HEK293 (cell line): Measurements from ENCODE around the gene PTPRA.

Experiments
- CTCF ChIA-PET: fragments of 350-600 bp; formaldehyde crosslinking; extraction: SDS; loops from one replicate; lab custom pipeline; 2021; ENCODE audit warnings: antibody characterized with exemption; lab: Yijun Ruan, JAX
- POLR2A ChIA-PET: fragments of 300-600 bp; formaldehyde crosslinking; extraction: SDS; loops from one replicate; lab custom pipeline; 2020; ENCODE audit warnings: antibody characterized with exemption, inconsistent platforms; lab: Yijun Ruan, JAX
- H3K27ac ChIP-seq: fragments of 200-500 bp; sonication (Bioruptor generic); 2 replicates; pipeline ENCODE4 v1.5.1; 2014; ENCODE audit warnings: low read depth, low read length, control low read depth, inconsistent platforms; ENCODE audit errors: extremely low read depth
- H3K36me3 ChIP-seq, 2 experiments: fragments of 200-500 bp in 1 of 2; sonication (Bioruptor generic) in 1 of 2; 1 replicate in 1 of 2; 2 replicates in 1 of 2; pipeline ENCODE4 v1.5.1; 2014 to 2017; ENCODE audit warnings: inconsistent platforms in 2 of 2, low read length in 2 of 2; ENCODE audit not compliant: control insufficient read depth in 2 of 2, insufficient read depth in 1 of 2
- H3K4me1 ChIP-seq: fragments of 200-500 bp; sonication (Bioruptor generic); 2 replicates; pipeline ENCODE4 v1.5.1; 2014; ENCODE audit warnings: mild to moderate bottlenecking, low read length, inconsistent platforms; ENCODE audit not compliant: control insufficient read depth, insufficient read depth
- H3K4me3 ChIP-seq: 2 replicates; pipeline ENCODE4 v1.5.1; 2011; ENCODE audit warnings: low read depth, mild to moderate bottlenecking, control low read depth, low read length, moderate library complexity
- H3K9me3 ChIP-seq: fragments of 200-500 bp; sonication (Bioruptor generic); 2 replicates; pipeline ENCODE4 v1.5.1; 2014; ENCODE audit warnings: low read depth, low read length, inconsistent platforms; ENCODE audit not compliant: control insufficient read depth, insufficient read depth
- ATF2 ChIP-seq: fragments of 450-650 bp; formaldehyde crosslinking; IDR thresholded peaks from 2 replicates; pipeline ENCODE4 v1.5.1; 2016; ENCODE audit warnings: missing biosample characterization, missing genetic modification characterization, low read depth
- BCL6B ChIP-seq: fragments of 450-650 bp; formaldehyde crosslinking; IDR thresholded peaks from 2 replicates; pipeline ENCODE4 v1.5.1; 2017; ENCODE audit warnings: missing biosample characterization, missing genetic modification characterization
- GLIS2 ChIP-seq: fragments of 450-650 bp; formaldehyde crosslinking; IDR thresholded peaks from 2 replicates; pipeline ENCODE4 v1.5.1; 2016; ENCODE audit warnings: missing biosample characterization, missing genetic modification characterization
- INSM2 ChIP-seq: fragments of 450-650 bp; formaldehyde crosslinking; IDR thresholded peaks from 2 replicates; pipeline ENCODE4 v1.5.1; 2016; ENCODE audit warnings: missing biosample characterization, missing genetic modification characterization
- KLF16 ChIP-seq: fragments of 450-650 bp; formaldehyde crosslinking; IDR thresholded peaks from 2 replicates; pipeline ENCODE4 v1.5.1; 2017; ENCODE audit warnings: missing biosample characterization, missing genetic modification characterization
- MEIS1 ChIP-seq: sonication (generic); formaldehyde crosslinking; IDR thresholded peaks from 2 replicates; pipeline ENCODE4 v1.8.1; 2022; ENCODE audit warnings: missing genetic modification reagents, mild to moderate bottlenecking, borderline replicate concordance
- REPIN1 ChIP-seq: fragments of 450-650 bp; formaldehyde crosslinking; IDR thresholded peaks from 2 replicates; pipeline ENCODE4 v1.5.1; 2017; ENCODE audit warnings: missing biosample characterization, missing genetic modification characterization, low read depth
- SALL2 ChIP-seq: fragments of 450-650 bp; formaldehyde crosslinking; IDR thresholded peaks from 2 replicates; pipeline ENCODE4 v1.5.0; 2017; ENCODE audit warnings: missing biosample characterization, mild to moderate bottlenecking, missing genetic modification characterization, borderline replicate concordance
- SP2 ChIP-seq: fragments of 450-650 bp; formaldehyde crosslinking; IDR thresholded peaks from 2 replicates; pipeline ENCODE4 v1.5.1; 2016; ENCODE audit warnings: missing biosample characterization, missing genetic modification characterization
- ZBTB10 ChIP-seq: fragments of 450-650 bp; formaldehyde crosslinking; IDR thresholded peaks from 2 replicates; pipeline ENCODE4 v1.5.1; 2016; ENCODE audit warnings: missing biosample characterization, missing genetic modification characterization
- ZBTB48 ChIP-seq: fragments of 450-650 bp; formaldehyde crosslinking; IDR thresholded peaks from 2 replicates; pipeline ENCODE4 v1.5.1; 2016; ENCODE audit warnings: missing biosample characterization, missing genetic modification characterization
- ZBTB49 ChIP-seq: fragments of 450-650 bp; formaldehyde crosslinking; IDR thresholded peaks from 2 replicates; pipeline ENCODE4 v1.5.1; 2016; ENCODE audit warnings: missing biosample characterization, missing genetic modification characterization, low read depth
- ZIC2 ChIP-seq: fragments of 450-650 bp; formaldehyde crosslinking; IDR thresholded peaks from 2 replicates; pipeline ENCODE4 v1.5.1; 2016; ENCODE audit warnings: missing biosample characterization, missing genetic modification characterization
- ZNF155 ChIP-seq: fragments of 450-650 bp; formaldehyde crosslinking; IDR thresholded peaks from 2 replicates; pipeline ENCODE4 v1.5.1; 2016; ENCODE audit warnings: missing biosample characterization, missing genetic modification characterization
- ZNF174 ChIP-seq: fragments of 450-650 bp; formaldehyde crosslinking; IDR thresholded peaks from 2 replicates; pipeline ENCODE4 v1.5.0; 2017; ENCODE audit warnings: missing biosample characterization, mild to moderate bottlenecking, missing genetic modification characterization
- ZNF175 ChIP-seq: fragments of 450-650 bp; formaldehyde crosslinking; IDR thresholded peaks from 2 replicates; pipeline ENCODE4 v1.5.1; 2016; ENCODE audit warnings: missing biosample characterization, missing genetic modification characterization
- ZNF26 ChIP-seq: fragments of 450-650 bp; formaldehyde crosslinking; IDR thresholded peaks from 2 replicates; pipeline ENCODE4 v1.5.1; 2016; ENCODE audit warnings: missing biosample characterization, missing genetic modification characterization
- ZNF404 ChIP-seq: fragments of 450-650 bp; formaldehyde crosslinking; IDR thresholded peaks from 2 replicates; pipeline ENCODE4 v1.5.1; 2017; ENCODE audit warnings: missing biosample characterization, missing genetic modification characterization
- ZNF449 ChIP-seq: fragments of 450-650 bp; formaldehyde crosslinking; IDR thresholded peaks from 2 replicates; pipeline ENCODE4 v1.5.1; 2017; ENCODE audit warnings: missing biosample characterization, mild to moderate bottlenecking, missing genetic modification characterization, moderate library complexity
- ZNF530 ChIP-seq: fragments of 450-650 bp; formaldehyde crosslinking; IDR thresholded peaks from 2 replicates; pipeline ENCODE4 v1.5.1; 2016; ENCODE audit warnings: low read depth, missing biosample characterization, missing genetic modification characterization
- ZNF623 ChIP-seq: fragments of 450-650 bp; formaldehyde crosslinking; IDR thresholded peaks from 2 replicates; pipeline ENCODE4 v1.5.1; 2016; ENCODE audit warnings: missing biosample characterization, missing genetic modification characterization
- ZNF660 ChIP-seq: fragments of 450-650 bp; IDR thresholded peaks from 2 replicates; pipeline ENCODE4 v1.5.1; 2018; ENCODE audit warnings: missing biosample characterization, mild to moderate bottlenecking, missing genetic modification characterization
- ZNF777 ChIP-seq: fragments of 450-650 bp; formaldehyde crosslinking; IDR thresholded peaks from 2 replicates; pipeline ENCODE4 v1.5.1; 2017; ENCODE audit warnings: missing biosample characterization, missing genetic modification characterization, borderline replicate concordance
- ZSCAN23 ChIP-seq: fragments of 450-650 bp; formaldehyde crosslinking; IDR thresholded peaks from 2 replicates; pipeline ENCODE4 v1.5.1; 2016; ENCODE audit warnings: missing biosample characterization, missing genetic modification characterization

Gene PTPRA

GRCh38 chr20:3039426-3039825 lies 166.1 kb downstream of the PTPRA start:
- no peak for TF ChIP-seq GLIS2 (tag by site-specific recombination)
- no peak for TF ChIP-seq ZBTB10
- no peak for TF ChIP-seq KLF16 (tag by site-specific recombination)
- no peak for TF ChIP-seq ZNF660 (tag by site-specific recombination)
- no peak for TF ChIP-seq ZNF26 (tag by site-specific recombination)
- no peak for TF ChIP-seq INSM2 (tag by site-specific recombination)
- TF ChIP-seq ZBTB48 (tag by site-specific recombination), result no peak
- no peak for TF ChIP-seq REPIN1 (tag by site-specific recombination)
- no peak for TF ChIP-seq SALL2 (tag by site-specific recombination)
- TF ChIP-seq ZSCAN23 (tag by site-specific recombination), result no peak
- TF ChIP-seq ZNF777 (tag by site-specific recombination), result no peak
- TF ChIP-seq ZNF449, result no peak
- TF ChIP-seq SP2 (tag by site-specific recombination), result no peak
- TF ChIP-seq MEIS1, result no peak
- no peak for TF ChIP-seq BCL6B (tag by site-specific recombination)
- no peak for TF ChIP-seq ZNF174 (tag by site-specific recombination)
- TF ChIP-seq ZNF155 (tag by site-specific recombination), result no peak
- Histone ChIP-seq H3K4me1 (peaks cover 12% of the 10 kb centered on the region), H3K36me3 (peaks cover 21 to 63% of the 10 kb centered on the region in 2 experiments), H3K27ac (no peak overlapping the region), H3K4me3 (no peak overlapping the region), H3K9me3 (no peaks in the 10 kb centered on the region)
- POLR2A ChIA-PET, result no interaction called here
- CTCF ChIA-PET, result interaction anchor here (0.6 kb wide), 2 partner anchors 265 to 280 kb away, joined by 3 read pairs; no protein-coding TSS in a partner anchor

GRCh38 chr20:3040086-3040485 lies 166.8 kb downstream of the PTPRA start:
- CTCF ChIA-PET, result no interaction called here
- no peak overlapping the region for H3K27ac ChIP-seq
- no peaks in the 10 kb centered on the region for H3K9me3 ChIP-seq
- peaks cover 16 to 56% of the 10 kb centered on the region in 2 experiments for H3K36me3 ChIP-seq
- H3K4me3 ChIP-seq, result no peak overlapping the region
- peaks cover 12% of the 10 kb centered on the region for H3K4me1 ChIP-seq
- POLR2A ChIA-PET, result no interaction called here
- TF ChIP-seq ZNF404 (tag by site-specific recombination) (no peak), ZIC2 (tag by site-specific recombination) (no peak), ZNF530 (tag by site-specific recombination) (no peak), ATF2 (no peak), ZNF623 (tag by site-specific recombination) (no peak), ZNF175 (no peak), ZBTB49 (tag by site-specific recombination) (no peak)
